ENCODE measurements around the gene PMPCA.

- TF ChIP-seq SRF (IDR thresholded peaks at IDR 0.05; ENCODE audit: low read depth) (no peak), ELF1 (IDR thresholded peaks at IDR 0.05; ENCODE audit: borderline replicate concordance, low read depth) (no peak), CTCF (IDR thresholded peaks at IDR 0.05 in 2 of 3, conservative IDR thresholded peaks at IDR 0.05 in 1 of 3; ENCODE audit: borderline replicate concordance in 1 of 3, insufficient read depth in 1 of 3, low read depth in 2 of 3, low read length in 2 of 3) (no peak), EGR1 (IDR thresholded peaks at IDR 0.05; ENCODE audit: low read depth) (no peak), POLR2A (IDR thresholded peaks at IDR 0.05; ENCODE audit: borderline replicate concordance, extremely low read depth, insufficient read depth, insufficient read length) (no peak), EZH2phosphoT487 (IDR thresholded peaks at IDR 0.05; ENCODE audit: borderline replicate concordance) (no peak), EZH2 (IDR thresholded peaks at IDR 0.05) (no peak), JUND (IDR thresholded peaks at IDR 0.05) (no peak), POLR2AphosphoS5 (IDR thresholded peaks at IDR 0.05; ENCODE audit: low read depth, low read length) (no peak), ZBTB33 (IDR thresholded peaks at IDR 0.05; ENCODE audit: extremely low read depth, insufficient replicate concordance, low read length) (no peak), CEBPB (IDR thresholded peaks at IDR 0.05; ENCODE audit: low read depth) (no peak), ATF3 (IDR thresholded peaks at IDR 0.05) (no peak)
- TF ChIP-seq, protein P1, sequence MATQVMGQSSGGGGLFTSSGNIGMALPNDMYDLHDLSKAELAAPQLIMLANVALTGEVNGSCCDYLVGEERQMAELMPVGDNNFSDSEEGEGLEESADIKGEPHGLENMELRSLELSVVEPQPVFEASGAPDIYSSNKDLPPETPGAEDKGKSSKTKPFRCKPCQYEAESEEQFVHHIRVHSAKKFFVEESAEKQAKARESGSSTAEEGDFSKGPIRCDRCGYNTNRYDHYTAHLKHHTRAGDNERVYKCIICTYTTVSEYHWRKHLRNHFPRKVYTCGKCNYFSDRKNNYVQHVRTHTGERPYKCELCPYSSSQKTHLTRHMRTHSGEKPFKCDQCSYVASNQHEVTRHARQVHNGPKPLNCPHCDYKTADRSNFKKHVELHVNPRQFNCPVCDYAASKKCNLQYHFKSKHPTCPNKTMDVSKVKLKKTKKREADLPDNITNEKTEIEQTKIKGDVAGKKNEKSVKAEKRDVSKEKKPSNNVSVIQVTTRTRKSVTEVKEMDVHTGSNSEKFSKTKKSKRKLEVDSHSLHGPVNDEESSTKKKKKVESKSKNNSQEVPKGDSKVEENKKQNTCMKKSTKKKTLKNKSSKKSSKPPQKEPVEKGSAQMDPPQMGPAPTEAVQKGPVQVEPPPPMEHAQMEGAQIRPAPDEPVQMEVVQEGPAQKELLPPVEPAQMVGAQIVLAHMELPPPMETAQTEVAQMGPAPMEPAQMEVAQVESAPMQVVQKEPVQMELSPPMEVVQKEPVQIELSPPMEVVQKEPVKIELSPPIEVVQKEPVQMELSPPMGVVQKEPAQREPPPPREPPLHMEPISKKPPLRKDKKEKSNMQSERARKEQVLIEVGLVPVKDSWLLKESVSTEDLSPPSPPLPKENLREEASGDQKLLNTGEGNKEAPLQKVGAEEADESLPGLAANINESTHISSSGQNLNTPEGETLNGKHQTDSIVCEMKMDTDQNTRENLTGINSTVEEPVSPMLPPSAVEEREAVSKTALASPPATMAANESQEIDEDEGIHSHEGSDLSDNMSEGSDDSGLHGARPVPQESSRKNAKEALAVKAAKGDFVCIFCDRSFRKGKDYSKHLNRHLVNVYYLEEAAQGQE (IDR thresholded peaks at IDR 0.05; ENCODE audit: low read depth): no peak
Measured at GRCh38 chr9:136438548-136439480, 28.4 kb downstream of the PMPCA start.
